KG1 (cell line): Measurements from ENCODE around the gene LRIG1.

Experiments used
- DNase-seq: peaks from one replicate; lab custom pipeline; 2025; lab: John Stamatoyannopoulos, UW

The LRIG1 gene

DNA sequence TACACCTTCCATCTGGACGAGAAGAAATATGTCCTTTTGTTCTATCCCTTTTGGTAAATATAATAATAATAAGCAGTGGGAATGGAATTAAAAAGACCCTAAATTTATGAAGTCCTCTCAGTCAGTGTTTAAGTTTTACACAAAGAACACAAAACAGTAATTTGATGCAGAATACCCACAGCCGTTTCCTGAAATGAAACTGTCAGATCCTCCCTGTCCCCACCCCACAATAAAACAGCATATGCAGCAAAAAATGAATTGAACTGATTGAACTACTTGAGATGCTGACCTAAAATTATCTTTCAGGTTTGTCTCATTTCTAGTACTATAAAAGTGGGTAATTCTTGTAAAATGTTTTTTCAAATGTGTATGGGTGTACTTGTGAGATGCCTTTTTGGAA is 2.2 kb upstream of the LRIG1 start:
- no peak for DNase-seq

DNA sequence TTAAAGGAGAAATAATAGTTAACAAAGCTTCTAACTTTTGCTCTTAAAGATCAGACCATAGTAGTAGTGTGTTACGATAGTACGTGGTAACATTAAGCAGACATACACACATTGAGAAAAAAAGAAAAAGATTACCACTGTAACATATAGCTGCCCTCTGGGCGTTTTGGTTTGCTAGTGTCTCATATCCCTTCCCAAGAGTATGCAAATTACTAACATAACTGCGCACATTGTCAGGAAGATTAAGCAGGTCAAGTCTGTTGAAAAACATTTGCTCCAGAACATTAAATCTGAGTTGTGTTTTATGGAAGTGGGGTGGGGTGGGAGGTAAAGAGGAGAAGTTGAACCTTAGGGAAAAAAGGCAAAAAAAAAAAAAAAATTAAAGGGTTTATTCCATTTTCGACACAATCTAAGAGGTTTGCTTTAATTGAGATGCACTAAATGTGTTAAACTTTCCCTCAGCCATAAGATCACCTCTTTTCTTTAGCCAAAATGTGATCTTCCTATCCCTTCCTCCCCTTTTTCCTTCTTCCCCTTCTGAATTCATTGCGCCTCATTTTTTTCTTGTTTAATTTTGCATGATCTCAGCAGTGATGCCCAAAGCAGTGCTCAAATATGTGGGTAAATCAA is 1.5 kb upstream of the LRIG1 start:
- DNase-seq = no peak

DNA sequence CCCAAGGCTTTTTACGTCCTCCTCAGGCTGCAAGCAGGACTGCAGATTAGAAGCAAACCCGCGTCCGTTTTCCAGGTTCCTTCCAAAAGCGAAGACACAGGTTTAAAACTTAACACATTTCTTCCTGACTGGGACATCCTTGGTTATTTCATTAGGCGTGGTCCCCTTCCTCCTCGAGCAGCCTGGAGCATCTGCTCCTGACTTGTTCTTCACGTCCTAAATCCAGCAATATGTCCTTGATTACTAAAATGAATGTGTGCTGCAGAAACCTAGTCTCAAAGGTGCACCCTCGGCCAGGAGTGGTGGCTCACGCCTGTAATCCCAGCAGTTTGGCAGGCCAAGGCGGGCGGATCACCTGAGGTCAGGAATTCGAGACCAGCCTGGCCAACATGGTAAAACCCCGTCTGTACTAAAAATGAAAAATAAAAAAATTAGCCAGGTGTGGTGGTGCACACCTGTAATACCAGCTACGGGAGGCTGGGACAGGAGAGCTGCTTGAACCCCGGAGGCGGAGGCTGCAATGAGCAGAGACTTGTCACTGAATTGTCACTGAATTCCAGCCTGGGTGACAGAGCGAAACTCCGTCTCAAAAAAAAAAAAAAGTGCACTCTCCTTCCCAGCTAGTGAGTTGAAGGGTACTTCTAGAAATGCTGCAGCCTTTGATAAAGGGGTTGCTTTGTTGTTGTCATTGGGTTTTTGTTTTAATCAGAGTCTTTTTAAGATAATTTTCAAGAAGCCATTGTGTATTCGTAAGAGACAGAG is 842 bp upstream of the LRIG1 start:
- no peak for DNase-seq

DNA sequence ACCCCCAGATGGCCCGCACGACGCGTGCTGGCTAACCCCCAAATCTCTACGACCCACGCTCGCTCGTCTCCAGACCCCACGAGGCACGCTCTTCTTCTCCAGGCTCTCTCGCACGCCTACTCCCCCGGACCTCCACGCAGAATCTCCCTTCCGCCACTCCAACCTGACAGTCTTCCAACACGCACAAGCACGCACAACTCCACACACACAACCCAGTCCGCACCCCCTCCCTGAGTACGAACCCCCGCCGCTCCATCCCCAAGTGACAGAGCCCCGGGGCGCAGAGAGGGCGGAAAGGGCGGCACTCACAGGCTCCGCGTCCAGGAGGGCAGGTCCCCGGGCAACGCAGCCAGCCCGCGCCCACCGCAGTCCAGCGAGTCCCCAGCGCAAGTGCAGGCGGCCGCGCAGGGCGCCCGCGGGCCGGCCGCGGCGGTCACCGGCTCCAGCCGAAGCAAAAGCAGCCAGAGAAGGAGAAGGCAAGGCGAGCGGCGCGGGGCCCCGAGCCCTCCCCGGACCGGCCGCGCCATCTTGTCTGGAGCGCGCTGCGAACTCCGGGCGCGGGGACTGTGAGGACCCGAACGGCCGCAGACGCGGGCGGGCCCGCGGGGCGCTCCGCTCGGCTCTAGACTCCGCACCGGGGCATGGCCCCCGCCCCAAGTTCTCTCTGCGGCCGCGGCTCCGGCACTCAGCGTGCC is 794 bp downstream of the LRIG1 start:
- DNase-seq = no peak

DNA sequence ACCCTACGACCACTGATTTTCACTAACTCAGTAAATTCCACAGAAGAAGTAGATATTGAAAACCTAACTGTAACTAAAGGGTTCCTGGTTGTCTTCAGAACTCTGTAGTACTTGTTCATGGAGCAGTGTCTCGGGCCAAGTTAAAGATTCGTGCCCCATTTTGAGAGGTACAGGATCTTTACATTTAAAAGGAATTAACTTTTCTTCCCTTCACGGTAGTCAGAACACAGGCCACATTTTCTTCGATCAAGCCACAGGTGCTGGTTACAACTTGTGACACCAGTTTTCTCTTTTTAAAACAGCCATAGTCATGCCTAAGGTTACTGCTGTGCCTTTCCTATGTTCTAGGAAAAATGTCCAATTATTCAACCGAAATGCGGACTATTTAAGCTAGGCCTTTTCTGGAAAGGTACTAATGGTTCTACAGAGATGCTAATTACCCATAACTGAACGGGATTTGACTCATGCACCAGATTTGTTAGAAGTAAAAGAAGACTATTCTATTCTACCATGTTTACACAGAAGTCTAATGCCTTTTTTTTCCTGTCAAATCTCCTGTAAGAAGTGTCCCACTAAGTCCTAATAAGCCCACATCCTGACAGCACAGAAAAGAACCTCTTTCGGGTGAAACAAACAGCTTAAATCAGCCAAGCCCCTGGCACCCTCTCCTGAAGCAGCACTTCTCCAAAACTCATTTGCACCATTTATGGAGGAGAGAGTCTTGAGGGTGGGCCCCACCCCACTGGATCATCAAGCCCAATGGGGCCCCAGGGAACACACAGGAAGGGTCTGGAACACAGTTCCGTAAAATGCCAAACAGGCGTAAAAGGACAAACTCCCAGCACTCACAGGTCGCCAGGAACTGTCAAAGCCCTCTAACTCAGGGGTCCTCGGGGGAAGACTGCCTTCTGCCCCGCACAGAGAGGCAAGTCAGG is 1.9 kb downstream of the LRIG1 start:
- DNase-seq = no peak

DNA sequence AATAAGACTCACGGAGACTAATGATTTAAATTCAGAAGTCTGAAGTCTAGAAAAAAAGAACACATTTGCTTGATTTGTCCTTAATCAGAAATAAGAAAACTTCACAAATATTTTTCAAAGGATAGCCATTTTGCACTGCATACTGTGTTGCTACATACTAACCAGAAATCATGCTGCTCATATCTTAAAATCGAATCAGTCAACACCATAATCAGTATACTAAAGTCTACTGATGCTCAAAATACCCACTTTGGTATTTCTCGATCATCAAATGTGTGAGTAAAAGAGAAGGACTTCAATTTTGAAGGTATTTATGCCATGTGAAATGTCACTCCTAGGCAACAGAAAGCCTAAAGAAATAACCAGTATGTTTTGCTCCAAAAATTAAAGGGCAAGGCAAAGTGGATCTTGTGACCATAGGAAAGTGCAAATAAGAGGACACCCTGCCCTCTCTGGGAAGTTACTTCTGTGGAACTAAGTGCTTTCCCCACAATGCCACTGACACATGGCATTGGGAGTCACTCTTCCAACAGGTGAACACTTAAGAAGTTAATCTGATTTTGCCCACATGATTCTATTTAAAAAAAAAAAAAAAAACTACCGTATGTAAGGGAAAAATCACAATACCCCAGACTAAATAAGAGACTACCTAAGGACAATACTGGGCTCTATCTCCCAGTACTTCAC is 2.7 kb downstream of the LRIG1 start:
- DNase-seq = no peak

DNA sequence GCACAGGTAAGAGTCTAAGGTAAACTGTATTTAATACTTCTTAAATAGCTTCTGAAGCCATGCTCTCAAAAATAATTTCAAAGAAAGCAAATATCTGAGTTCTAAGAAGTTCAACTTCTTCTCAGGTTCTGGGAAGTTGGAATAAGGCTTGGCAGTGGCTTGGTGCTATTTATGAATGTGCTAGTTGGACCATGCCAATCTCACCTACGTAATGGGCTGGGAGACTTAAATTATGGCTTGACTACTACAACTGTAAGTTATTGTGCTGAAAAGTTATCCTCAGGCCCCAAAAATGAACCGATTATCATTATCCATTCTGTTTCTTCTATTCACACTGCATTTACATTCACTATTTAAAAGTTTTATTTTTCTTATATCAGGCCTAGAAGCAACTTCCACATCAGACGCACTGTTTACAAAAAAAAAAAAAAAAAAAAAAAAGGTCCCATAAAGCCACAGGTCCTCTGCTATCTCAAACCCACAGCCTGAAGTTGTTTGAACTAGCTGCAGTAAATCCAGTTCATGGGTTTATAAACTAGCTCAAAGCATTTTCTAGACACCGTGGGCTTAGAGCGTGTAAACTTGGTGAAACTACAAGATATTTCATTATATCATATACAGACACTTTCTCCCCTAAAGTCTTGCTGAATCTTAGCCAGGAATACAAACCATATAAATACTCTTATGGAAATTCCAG is 3.4 kb downstream of the LRIG1 start:
- DNase-seq = no peak

DNA sequence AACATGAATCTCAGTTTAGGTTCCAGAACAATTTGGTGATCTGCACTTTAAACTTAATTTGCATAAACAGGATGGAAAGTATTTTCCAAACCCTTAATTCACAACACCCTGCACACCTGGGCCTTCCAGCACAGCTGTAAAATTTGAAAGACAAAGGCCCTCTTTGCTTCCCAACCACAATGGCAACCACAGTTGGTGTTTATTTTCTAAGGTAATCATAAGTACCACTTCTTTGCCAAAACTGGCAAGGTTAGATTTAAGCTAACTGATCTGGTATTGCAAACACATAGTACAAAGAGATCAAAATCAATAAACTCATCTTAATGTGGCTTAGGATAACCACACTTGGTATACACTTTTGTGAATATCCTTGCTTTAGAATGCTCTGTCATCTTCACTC is 4.1 kb downstream of the LRIG1 start:
- DNase-seq = no peak

DNA sequence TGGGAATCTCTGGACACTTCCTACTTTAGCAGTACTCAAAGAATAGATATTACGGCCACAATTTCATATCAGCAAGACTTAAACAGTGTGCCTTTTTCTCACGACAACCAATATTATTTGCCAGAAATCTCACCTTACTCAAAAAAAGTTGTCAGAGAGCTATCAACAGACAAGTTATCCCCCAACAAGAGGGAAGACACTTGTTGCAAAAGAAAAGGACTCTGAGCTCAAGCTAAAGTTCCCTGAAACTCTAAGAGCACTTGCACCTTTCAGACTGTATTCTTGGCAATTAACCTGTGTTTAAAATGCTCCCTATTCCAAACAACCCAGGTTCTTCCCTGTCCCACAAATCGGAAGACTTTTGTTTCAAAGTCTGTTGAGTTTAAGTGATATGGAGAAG is 4.5 kb downstream of the LRIG1 start:
- no peak for DNase-seq

DNA sequence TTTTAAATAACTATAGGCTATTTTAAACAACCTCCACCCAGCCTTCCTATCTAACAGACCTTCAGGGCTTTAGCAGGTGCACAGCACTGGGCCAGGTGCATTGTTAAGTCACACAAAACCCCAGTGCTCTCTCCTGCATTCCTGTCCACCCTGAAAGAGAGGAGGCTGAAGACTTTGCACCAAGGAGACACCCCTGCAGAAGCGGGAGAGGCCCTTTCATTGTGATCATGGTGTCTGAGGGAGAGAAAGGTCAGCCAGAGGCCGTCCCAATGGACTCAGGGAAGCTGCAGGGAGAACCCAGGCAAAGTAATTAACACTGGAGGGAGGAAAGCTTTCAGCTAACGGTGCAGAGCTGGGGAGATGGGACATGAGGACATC is 5.2 kb downstream of the LRIG1 start:
- no peak for DNase-seq

DNA sequence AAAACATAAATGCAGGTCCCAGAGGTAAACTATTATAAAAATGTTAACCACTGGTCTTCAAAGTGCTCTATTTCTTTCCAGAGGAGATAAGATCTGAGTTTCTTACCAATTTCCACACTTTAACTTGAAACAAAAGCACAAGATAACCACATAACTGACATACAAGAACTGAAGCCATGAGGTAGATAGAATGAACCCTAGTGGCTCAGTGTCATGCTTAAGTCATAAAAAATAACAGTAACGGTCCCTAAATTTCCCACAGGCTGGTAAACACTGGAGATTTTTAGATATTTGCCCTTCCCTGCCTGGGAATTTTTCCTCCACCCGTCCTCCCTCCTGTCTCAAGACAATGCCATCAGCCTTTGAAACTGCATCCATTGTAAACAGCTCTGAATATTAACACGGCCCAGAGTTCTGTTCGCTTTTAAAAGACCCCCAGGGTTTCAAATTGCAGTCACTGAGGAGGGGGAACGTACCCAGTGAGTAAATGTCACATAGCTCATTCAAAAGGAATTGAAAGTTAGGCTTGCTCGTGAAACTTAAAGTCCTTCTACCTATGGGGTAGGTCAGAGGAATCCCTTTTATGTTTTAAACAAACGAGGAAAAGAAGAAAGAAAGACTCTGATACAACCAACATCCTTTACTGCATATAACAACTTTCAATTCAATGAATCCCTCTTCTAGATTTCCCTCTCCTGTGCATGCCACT is 5.7 kb downstream of the LRIG1 start:
- no peak for DNase-seq

DNA sequence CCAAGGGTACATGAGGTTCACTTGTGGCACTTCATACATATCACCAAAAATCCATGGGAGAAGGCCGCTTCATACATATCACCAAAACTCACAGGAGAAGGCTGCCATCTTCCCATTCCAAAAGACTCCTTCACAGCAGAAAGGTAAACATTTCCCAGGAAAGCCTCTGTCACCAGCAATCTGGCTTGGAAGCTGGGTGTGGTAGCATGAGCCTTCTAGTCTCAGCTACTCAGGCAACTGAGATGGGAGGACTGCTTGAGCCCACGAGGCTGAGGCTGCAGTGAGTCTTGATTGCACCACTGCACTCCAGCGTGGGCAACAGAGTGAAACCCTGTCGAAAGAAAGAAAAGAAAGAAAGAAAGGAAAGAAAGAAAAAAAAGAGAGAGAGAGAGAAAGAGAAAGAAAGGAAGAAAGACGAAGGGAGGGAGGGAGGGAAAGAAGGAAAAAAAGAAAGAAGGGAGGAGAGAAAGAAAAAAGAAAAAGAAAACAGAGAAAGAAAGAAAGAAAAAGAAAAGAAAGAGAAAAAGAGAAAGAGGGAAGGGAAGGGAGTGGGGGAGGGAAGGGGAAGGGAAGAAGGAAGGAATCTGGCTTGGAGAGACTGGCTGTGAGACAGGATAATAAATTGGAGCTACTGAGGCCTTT is 7.2 kb downstream of the LRIG1 start:
- DNase-seq = no peak

DNA sequence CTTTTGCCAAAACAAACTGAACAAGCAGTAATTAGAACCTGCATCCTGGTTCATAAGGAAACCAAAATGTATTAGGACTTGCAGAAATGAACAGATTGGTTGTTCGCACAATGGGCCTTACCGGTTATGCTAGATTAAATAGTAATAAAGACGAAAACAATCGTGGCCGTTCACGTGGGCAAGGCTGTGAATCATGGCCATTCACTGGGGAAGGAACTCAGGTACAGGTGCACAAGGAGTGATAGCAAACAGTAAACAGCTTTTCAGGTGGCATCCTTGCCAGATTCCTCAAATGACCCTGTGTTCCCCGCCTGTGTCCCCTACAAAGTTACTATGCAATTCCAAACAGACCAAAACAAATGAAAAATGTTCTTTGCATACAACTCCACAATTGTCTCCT is 8.2 kb downstream of the LRIG1 start:
- DNase-seq = no peak

DNA sequence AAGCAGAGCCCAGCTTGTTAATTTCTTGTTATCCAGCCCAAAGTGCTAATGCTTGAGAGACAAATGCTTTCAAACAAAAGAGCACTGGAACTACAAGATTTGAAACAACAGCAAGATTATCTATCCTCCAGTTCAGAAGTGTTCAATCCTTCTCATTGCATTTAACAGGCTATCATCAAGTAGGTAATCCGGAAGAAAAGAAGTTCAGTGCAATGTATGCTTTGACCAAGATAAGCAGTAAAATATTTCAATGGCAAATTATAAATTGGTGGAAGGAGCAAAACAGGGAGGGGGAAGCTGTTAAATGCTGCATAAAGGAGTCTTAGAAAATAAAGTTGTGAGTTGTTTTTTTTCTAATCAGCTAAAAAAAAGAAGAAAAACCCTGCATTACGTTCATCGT is 8.8 kb downstream of the LRIG1 start:
- no peak for DNase-seq

DNA sequence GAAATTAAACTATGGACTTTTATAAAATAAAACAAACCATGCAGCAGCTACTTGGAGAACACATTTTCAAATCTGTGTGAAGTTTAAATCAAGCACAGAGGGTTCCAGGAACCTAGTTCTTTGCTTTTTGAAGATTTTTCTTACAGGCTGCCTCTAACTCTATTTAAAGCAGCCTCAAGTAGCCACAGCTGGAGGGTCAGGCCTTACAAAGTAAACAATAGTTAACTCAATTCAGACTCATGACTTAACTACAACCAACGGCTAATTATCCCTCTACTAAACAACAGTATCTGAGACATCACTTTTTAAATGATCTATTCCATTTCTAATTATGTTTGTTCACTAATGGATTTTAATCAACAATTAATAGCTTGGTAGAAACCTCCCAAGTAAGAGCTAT is 9.8 kb downstream of the LRIG1 start:
- DNase-seq = no peak

DNA sequence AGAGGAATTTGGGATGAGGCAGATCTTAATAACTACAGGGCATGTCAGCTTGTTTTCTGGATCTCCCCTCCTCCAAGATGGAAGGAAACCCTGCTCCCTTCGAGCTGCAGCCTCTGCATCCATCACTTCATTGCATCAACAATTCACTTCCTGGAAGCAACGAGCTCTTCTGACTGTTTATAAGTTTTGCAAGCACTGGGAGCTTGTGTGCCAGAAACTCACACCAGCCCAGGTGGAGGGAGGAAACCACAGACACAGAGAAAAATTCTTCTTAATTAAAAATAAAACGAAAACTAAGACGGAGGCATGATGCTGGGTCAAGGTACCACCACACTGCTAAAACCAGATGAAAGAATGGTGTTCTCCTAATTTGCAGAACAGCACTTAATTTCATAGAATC is 10.6 kb downstream of the LRIG1 start:
- no peak for DNase-seq

DNA sequence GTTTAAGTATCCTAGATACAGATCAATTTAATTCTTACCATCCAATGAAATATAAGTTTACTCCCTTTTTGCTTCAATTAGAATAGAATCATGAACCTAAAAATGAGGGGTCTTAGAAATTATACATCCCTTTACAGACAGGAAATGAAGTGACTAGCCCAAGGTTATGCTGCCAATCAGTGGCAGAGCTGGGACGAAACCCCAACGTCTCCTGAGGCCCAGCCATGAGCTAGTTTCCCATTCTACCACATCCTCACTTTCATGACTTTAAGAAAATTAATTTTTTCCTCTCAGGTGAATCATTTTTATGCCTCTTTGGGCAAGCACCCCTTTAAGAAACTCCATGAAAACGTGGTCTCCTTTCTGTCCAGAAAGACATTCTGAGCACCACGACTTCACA is 11.2 kb downstream of the LRIG1 start:
- DNase-seq = no peak

DNA sequence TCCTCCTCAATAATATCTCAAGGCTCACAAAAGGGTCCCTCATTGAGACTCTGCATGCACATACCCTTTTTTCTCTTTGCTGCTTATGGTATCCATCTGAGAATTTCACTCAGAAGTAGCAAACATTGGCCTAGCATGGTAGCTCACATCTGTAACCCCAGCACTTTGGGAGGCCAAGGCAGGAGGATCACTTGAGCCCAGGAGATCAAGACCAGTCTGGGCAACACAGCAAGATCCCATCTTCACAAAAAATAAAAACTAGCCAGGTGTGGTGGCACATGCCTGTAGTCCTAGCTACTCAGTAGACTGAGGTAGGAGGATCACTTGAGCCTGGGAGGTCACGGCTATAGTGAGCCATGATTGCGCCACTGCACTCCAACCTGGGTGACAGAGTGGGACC is 11.7 kb downstream of the LRIG1 start:
- DNase-seq = no peak

DNA sequence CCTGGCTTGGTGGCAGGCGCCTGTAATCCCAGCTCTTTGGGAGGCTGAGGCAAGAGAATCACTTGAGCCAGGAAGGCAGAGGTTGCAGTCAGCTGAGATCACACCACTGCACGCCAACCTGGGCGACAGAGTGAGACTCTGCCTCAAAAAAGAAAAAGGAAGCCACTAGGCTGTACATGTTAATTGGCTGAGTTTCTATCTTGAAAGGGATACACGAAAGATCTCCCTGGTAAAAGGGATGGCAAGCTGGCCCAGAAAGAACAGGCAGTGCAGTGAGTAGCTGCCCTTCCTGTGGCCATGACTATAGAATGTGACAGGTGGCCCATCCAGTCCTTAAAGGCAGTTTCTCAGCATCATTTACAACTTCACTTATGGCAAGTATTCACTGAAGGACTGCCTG is 12.3 kb downstream of the LRIG1 start:
- DNase-seq = no peak

DNA sequence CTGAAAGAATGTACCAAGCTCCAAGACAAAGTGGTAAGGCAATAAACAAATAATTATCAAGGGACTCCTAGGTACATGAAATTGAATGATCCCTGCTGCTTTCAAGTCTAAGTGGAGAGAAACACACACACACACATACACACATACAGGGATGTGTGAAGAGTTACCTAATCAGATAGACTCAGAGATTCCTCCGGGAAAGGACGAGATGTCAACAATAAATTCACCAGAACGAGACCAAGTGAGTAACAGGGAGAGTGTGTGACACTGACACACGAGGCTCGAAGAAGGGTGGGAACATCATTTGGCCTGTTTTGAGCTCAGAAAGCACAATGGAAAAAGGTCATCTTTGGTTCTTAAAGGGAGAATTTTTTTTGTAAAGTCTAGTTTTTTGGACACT is 13.4 kb downstream of the LRIG1 start:
- DNase-seq = no peak
